Measurements from ENCODE around the gene ETDA. TPM values are rescaled to one million over a fixed set of nuclear protein-coding genes. Genes with fewer than 3 reads are reported as not detected.

Gene ETDA
- total RNA-seq: not detected in 2 replicates

DNA sequence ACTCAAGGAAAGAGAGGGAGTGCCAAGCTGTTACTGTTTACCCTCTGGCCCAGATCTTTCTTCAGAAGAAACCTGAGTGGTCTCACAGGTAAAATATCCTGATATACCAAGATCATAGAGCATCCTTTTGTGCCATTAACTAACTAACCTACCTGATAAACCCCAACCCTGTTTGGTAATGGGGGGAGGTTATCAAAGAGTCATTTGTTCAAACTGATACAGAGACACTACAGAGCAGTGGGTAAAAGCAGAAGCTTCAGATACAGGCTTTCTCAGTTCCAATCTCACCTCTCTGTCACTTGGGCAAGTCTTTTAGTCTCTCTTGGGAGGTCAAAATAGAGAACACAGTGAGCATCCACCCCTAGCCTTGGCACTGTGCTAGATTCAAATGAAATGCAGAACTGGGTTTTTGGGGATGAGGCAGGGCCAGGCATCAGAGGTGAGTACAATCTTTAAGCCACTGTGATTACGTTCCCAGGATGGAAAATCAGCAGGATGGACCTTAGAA lies at the start of gene ETDA:
Gene ETDA (plus strand): TSS at position 51 of the 508 bp plus-strand sequence. CDS start 1,216 bp downstream, outside the sequence.

Other genes starting within 250 kb of the ETDA start
- gene RTL8B, start 229.5 kb upstream of the ETDA start, total RNA-seq: 2.9 and 3.0 TPM in 2 replicates
- gene RTL8C, start 219.7 kb upstream of the ETDA start, total RNA-seq: 21.7 and 35.5 TPM in 2 replicates
- 3.2 and 3.7 TPM in 2 replicates for gene RTL8A, start 199.9 kb upstream of the ETDA start, total RNA-seq
- gene SMIM10L2B, start 153.3 kb upstream of the ETDA start, total RNA-seq: 2.0 and 4.6 TPM in 2 replicates
- not detected in 2 replicates for gene ETDB, start 131.5 kb upstream of the ETDA start, total RNA-seq
- gene CT55, start 80.7 kb upstream of the ETDA start, total RNA-seq: 0.25 TPM in 1 of 2 replicates, not detected in the other
- not detected in 2 replicates for gene ETDC, start 57.4 kb downstream of the ETDA start, total RNA-seq
- 8.9 and 10.7 TPM in 2 replicates for gene ZNF75D, start 92.0 kb downstream of the ETDA start, total RNA-seq
- 9.7 and 10.0 TPM in 2 replicates for gene ZNF449, start 92.7 kb downstream of the ETDA start, total RNA-seq
- 0.11 and 0.50 TPM in 2 replicates for gene SMIM10L2A, start 169.9 kb downstream of the ETDA start, total RNA-seq

Measured in uterine smooth muscle cell (primary cell).